Gastroesophageal sphincter (tissue), 4 donors: Measurements from ENCODE around the gene KLF6. TPM values are rescaled to one million over a fixed set of nuclear protein-coding genes. Genes with fewer than 3 reads are reported as not detected.

Experiments used
- ATAC-seq: fragments of 150-250 bp; one replicate; pipeline ENCODE4 v1.9.1; 2016; ENCODE audit warnings: mild to moderate bottlenecking, moderate library complexity
- H3K27ac ChIP-seq, 4 donors: fragments of 200-600 bp; sonication (generic) in 3 of 4; 1 replicate in 3 of 4; 2 replicates in 1 of 4; pipeline ENCODE4 v1.5.1; 2016 to 2019
- H3K27me3 ChIP-seq: fragments of 200-600 bp; sonication (generic); one replicate; pipeline ENCODE4 v1.5.1; 2019
- H3K36me3 ChIP-seq, 2 donors: fragments of 200-600 bp; sonication (generic); one replicate each; pipeline ENCODE4 v1.5.1; 2019; ENCODE audit warnings: control low read depth in 1 of 2
- H3K4me1 ChIP-seq, 3 donors: fragments of 200-600 bp; sonication (generic); 1 replicate in 2 of 3; 2 replicates in 1 of 3; pipeline ENCODE4 v1.5.1; 2016 to 2019; ENCODE audit warnings: control low read depth in 2 of 3
- H3K4me3 ChIP-seq, 2 donors: fragments of 200-600 bp; sonication (generic); one replicate each; pipeline ENCODE4 v1.5.1; 2019; ENCODE audit warnings: mild to moderate bottlenecking in 1 of 2, moderate library complexity in 1 of 2
- H3K9me3 ChIP-seq, 3 donors: fragments of 200-600 bp; sonication (generic); one replicate each; pipeline ENCODE4 v1.5.1; 2017 to 2019; ENCODE audit warnings: control low read depth in 2 of 3
- CTCF ChIP-seq, 4 experiments: fragments of 200-600 bp in 2 of 4; fragments of 450-650 bp in 2 of 4; sonication (generic) in 1 of 4; IDR thresholded peaks; one replicate each; pipeline ENCODE4 v1.5.1; 2017 to 2019; ENCODE audit warnings: antibody characterized with exemption in 4 of 4, mild to moderate bottlenecking in 2 of 4, moderate library complexity in 2 of 4
- EP300 ChIP-seq: sonication (generic); formaldehyde crosslinking; IDR thresholded peaks from one replicate; pipeline ENCODE4 v1.6.1; 2017; ENCODE audit warnings: antibody characterized with exemption, mild to moderate bottlenecking
- POLR2A ChIP-seq, 2 donors: fragments of 450-650 bp; IDR thresholded peaks; one replicate each; pipeline ENCODE4 v1.6.1; 2017; ENCODE audit warnings: antibody characterized with exemption in 2 of 2, mild to moderate bottlenecking in 2 of 2, moderate library complexity in 1 of 2
- POLR2AphosphoS5 ChIP-seq: sonication (generic); formaldehyde crosslinking; IDR thresholded peaks from one replicate; pipeline ENCODE4 v1.6.1; 2017; ENCODE audit warnings: antibody characterized with exemption
- WGBS, 2 donors: methylation state at CpG; one replicate each; pipeline ENCODE4 v1.1.5; 2018; ENCODE audit warnings: low coverage in 1 of 2; 5-methylcytosine and 5-hydroxymethylcytosine counted together
- total RNA-seq, 4 donors: library from RNA; depleted of rRNA; stranded (reverse); fragments of >200 nt; gene quantifications; one replicate each; pipeline ENCODE4 v1.1.0, GENCODE V29; 2016

The KLF6 gene
- total RNA-seq, 4 donors from 2014 or later = 90.3 to 113 (median 105) TPM

- H3K4me1 ChIP-seq = peaks cover 0 to 9% (median 0%) of the 10 kb centered on the region in 3 donors
- peak overlapping the region; percentile 3 to 69 (median 57) for H3K27ac ChIP-seq
- no peaks in the 10 kb centered on the region for H3K36me3 ChIP-seq
- no peaks in the 10 kb centered on the region for H3K9me3 ChIP-seq
- WGBS, 2 donors = 23 to 31% methylated on average over 2 to 3 of the region's 6 CpGs
- H3K4me3 ChIP-seq = no peak overlapping the region
- TF ChIP-seq CTCF (IDR thresholded peaks at IDR 0.05) (no peak), POLR2AphosphoS5 (no peak), POLR2A (IDR thresholded peaks at IDR 0.05) (no peak), EP300 (no peak)
- ATAC-seq = peak; percentile 28
- H3K27me3 ChIP-seq = no peaks in the 10 kb centered on the region
Observed at GRCh38 chr10:3741688-3742461, 43.1 kb downstream of the KLF6 start.

GRCh38 chr10:3740157-3740871, 44.7 kb downstream of the KLF6 start:
- H3K27me3 ChIP-seq = no peaks in the 10 kb centered on the region
- ATAC-seq = no peak
- no peak overlapping the region for H3K27ac ChIP-seq
- TF ChIP-seq CTCF (IDR thresholded peaks at IDR 0.05) (no peak), POLR2AphosphoS5 (no peak), EP300 (no peak), POLR2A (IDR thresholded peaks at IDR 0.05) (no peak)
- peaks cover 0 to 5% (median 0%) of the 10 kb centered on the region in 3 donors for H3K4me1 ChIP-seq
- H3K36me3 ChIP-seq = no peaks in the 10 kb centered on the region
- H3K9me3 ChIP-seq = no peaks in the 10 kb centered on the region
- H3K4me3 ChIP-seq = no peak overlapping the region
- WGBS, 2 donors = 64 to 80% methylated on average over 5 of the region's 5 CpGs

- H3K27ac ChIP-seq = no peak overlapping the region
- no peaks in the 10 kb centered on the region for H3K27me3 ChIP-seq
- H3K36me3 ChIP-seq = no peaks in the 10 kb centered on the region
- TF ChIP-seq POLR2AphosphoS5 (no peak), POLR2A (IDR thresholded peaks at IDR 0.05) (no peak), CTCF (IDR thresholded peaks at IDR 0.05) (no peak), EP300 (no peak)
- 91 to 100% methylated on average over 1 of the region's 1 CpG for WGBS, 2 donors
- H3K4me1 ChIP-seq = peaks cover 0 to 5% (median 0%) of the 10 kb centered on the region in 3 donors
- no peak for ATAC-seq
- no peaks in the 10 kb centered on the region for H3K9me3 ChIP-seq
- H3K4me3 ChIP-seq = no peak overlapping the region
Observed at GRCh38 chr10:3738855-3739350, 46.1 kb downstream of the KLF6 start.

GRCh38 chr10:3737864-3738263, 47.1 kb downstream of the KLF6 start:
- 80 to 84% methylated on average over 4 of the region's 4 CpGs for WGBS, 2 donors
- ATAC-seq = no peak
- no peaks in the 10 kb centered on the region for H3K9me3 ChIP-seq

More at GRCh38 chr10:3737864-3738263, 47.1 kb downstream of the KLF6 start:
- no peak overlapping the region for H3K27ac ChIP-seq
- H3K4me3 ChIP-seq = no peak overlapping the region
- no peaks in the 10 kb centered on the region for H3K27me3 ChIP-seq
- H3K36me3 ChIP-seq = no peaks in the 10 kb centered on the region
- H3K4me1 ChIP-seq = peaks cover 0 to 5% (median 0%) of the 10 kb centered on the region in 3 donors
- TF ChIP-seq CTCF (IDR thresholded peaks at IDR 0.05) = no peak
- TF ChIP-seq POLR2AphosphoS5 = no peak
- no peak for TF ChIP-seq EP300
- TF ChIP-seq POLR2A (IDR thresholded peaks at IDR 0.05) = no peak
